GM19240 (cell line): ENCODE data around the gene RANBP1.

Experiments
- DNase-seq: peaks from one replicate; pipeline ENCODE4 v3.0.0; 2011; ENCODE audit warnings: low spot score; ENCODE audit not compliant: insufficient read length

RANBP1 gene

DNA sequence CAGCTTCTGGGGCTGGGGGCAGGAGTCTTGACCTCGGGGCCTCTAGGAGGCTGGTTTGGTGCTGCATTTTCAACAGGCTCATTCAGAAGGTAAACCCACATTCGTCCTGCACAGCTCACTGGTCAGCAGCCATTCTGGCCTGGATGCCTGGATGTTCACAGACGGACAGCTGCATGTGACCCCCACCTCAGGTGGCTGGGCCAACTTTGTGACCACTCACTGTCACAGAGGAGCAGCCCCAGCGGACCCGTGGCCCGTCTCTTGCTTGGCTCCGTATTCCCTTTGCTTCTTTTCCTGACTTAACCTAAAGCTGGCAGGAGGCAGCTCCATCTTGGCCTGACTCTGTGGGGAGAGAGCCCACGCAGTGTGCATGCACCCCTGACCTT lies 27.6 kb upstream of the RANBP1 start:
- no peak for DNase-seq

GRCh38 chr22:20089226-20089976 lies 26.5 kb upstream of the RANBP1 start:
- DNase-seq = no peak

DNA sequence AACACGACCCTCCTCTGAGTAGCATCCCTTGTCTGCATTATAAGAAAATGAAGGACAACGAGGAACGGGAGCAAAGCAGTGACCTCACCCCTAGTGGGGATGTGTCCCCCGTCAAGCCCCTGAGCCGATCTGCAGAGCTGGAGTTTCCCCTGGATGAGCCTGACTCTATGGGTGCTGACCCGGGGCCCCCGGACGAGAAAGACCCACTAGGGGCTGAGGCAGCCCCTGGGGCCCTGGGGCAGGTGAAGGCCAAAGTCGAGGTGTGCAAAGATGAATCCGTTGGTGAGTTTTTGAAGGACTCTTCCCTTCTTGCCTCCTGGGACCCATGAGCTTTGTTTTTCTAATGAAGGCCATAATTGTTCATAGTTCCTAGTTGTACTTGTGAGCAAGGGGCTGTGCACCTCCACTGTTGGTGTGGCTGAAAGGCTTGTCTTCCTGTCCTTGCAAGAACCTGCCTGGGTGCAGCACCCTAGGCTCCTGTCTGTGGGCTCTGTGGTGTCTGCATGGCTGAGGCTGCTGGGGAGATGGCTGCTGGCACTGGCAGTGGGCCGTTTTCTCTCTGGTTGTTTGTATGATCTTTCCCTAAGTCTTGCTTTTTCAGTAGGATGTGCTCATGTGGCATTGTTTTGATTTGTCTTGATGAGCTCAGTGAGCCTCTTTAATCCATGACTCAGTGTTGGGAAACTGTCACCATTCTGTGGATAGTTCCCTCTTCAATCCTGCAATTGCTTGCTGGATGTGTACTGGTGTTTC lies 25.8 kb upstream of the RANBP1 start:
- no peak for DNase-seq

DNA sequence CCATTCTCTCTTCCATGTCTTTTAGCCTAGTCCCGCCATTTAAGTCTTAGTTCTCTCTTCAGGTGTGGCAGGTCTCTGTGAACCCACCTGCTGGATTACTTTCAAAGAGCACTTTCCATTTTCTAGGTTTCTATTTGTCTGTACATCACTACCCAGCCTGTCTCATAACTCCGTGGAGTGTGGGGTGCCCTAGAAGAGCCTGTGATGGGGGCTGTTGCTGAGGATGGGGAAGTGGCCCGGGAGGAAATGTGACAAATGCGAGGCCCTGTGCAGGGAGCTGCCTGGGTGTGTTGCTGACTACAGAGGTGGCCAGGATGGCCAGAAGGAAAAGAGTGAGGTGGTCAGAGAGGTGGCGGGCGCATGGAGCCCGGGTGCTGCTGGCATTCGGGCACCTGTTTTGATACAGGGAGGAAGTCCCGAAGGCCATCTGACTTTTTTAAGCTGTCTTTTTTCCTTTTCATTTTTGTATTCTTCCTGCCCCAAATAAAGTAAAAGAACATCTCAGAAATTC lies 25.1 kb upstream of the RANBP1 start:
- no peak for DNase-seq

DNA sequence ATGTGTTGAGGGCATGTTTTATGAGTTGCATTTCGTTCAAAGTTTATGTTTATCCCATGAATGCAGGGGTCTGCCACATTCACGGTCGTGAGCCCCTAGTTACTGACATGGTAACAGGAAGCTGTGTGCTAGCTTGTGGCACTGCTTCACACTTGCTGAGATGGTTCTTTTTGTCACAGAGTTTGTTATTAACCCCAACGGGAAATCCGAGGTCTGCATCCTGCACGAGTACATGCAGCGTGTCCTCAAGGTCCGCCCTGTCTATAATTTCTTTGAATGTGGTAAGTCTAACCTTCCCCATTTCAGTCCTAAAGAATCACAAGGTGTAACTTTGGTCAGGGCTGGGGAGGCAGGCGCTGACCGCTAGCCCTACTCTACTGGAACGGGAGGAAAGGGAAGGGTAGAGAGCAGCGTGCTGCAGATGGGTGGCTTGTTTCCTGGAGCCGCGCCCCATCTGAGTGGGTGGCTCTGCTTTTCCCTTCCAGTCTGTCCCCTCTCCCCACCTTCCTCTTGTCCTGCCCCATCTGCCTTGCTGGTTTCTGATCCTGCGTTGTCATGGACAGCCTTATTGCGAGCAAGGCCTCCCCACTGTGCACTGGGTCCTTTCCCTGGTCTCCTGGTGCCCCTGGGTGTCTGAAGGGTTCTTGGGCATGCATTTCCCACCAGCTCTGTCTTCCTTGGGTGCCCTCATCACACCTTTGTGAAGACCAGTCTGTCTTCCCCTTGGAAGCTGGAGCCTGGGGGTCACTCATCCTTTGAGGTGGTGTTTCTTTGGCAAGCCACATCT lies 24.0 kb upstream of the RANBP1 start:
- no peak for DNase-seq

DNA sequence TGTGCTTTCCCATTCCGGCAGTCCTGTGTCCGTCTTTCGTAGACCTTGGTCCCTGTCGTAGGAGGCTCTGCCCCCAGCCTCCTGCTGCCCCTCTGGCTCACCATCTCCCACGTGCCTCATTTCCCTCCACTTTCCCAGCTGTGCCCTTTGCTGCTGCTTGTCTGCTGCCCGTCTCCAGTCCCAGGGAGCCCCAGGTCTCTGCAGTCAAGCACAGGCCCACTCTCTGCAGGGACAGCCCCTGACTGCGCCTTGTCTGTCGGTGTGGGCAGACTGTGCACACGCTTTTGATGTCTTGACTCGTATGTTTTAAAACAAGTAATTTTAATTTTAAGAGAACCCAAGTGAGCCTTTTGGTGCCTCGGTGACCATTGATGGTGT lies 23.4 kb upstream of the RANBP1 start:
- no peak for DNase-seq

DNA sequence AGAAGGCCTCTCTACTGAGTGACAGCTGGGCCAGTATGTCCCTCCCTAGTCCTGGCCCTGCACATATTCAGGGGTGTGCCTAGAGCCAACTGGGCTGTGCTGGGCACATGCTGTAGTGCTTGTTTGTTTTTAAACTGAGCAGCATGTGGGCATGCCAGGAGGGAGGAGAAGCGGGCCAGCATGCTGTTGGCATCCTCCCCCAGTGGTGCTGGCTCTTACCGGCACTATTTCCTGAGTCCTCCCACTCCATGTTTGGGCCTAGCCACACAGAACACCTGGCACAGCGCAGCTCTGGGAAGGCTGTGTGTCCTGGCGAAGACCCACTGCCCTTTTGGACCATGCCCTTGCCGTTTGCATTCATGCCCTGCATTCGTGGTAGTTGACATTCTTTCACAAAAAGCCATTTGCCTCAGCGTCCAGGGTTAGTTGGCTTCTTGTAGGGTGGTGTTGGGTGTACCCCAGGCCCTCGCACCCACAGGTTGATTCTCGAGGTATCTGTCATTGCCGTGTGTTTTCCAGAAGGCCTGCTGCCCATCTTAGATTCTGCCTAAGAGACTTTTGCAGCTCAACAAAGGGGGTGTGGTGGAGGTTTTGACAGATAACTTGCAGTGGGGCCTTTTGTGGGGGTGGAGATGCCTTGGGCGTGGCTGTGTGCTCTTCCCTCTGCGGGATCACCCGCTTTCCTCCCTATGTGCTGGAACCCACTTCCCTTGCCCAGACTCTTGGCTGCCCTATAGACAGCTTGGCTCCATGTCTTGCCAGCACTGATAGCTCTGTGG lies 22.3 kb upstream of the RANBP1 start:
- DNase-seq = no peak

- DNase-seq = no peak
These were observed 21.6 kb upstream of the RANBP1 start for GRCh38 chr22:20094197-20094807.

DNA sequence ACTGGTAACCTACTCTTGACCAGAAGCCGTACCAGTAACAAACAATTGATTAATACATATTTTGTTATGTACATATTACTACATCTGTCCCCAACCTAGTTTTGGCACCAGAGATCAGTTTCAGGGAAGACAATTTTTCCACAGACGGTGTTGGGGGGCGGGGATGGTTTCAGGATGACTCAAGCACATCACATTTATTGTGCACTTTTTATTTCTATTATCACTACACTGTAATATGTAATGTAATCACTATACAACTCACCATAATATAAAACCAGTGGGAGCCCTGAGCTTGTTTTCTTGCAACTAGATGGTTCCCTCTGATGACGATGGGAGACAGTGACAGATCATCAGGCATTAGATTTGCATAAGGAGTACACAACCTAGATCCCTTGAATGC lies 20.4 kb upstream of the RANBP1 start:
- DNase-seq = no peak

GRCh38 chr22:20096574-20097420 lies 19.1 kb upstream of the RANBP1 start:
- DNase-seq = no peak

- DNase-seq = no peak
These were observed 16.7 kb upstream of the RANBP1 start for GRCh38 chr22:20099099-20099711.

- no peak for DNase-seq
These were observed 14.3 kb upstream of the RANBP1 start for GRCh38 chr22:20101638-20102037.

GRCh38 chr22:20102203-20102780 lies 13.6 kb upstream of the RANBP1 start:
- no peak for DNase-seq

DNA sequence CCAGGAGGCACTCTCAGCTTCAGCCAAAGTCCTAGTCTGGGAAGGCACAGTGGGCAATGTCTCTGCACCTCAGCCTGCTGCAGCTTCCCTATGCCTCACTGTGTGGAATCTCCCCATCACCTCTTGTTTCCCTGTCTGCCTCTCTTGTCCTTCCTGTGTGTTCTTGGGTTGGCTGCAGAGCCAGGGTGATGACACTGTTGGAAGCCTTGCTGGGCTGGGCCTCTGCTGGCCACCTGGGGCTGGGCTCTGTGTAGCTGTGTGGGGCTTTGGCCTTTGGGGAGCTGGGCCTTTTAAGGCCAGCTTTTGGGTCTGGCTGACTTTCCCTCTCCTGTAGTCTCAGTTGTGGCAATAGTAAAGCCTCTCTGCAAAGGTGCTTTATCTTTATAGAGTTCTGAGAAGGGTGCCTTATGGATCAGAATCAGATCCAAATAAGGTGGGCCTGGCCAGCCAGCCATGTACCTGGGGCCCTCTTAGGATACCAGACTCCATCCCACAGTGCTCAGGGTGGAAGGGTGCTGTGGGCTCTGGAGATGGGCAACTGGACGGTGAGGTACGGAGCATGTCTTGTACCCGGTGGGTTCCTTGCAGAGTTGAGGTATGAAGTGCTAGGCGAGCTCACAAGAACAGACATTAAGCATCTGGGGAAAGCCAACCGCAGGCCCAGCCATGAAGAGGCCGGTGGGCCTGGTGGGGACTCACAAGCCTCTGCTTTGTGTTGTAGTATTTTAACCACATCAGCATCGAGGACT lies 10.3 kb upstream of the RANBP1 start:
- no peak for DNase-seq

DNA sequence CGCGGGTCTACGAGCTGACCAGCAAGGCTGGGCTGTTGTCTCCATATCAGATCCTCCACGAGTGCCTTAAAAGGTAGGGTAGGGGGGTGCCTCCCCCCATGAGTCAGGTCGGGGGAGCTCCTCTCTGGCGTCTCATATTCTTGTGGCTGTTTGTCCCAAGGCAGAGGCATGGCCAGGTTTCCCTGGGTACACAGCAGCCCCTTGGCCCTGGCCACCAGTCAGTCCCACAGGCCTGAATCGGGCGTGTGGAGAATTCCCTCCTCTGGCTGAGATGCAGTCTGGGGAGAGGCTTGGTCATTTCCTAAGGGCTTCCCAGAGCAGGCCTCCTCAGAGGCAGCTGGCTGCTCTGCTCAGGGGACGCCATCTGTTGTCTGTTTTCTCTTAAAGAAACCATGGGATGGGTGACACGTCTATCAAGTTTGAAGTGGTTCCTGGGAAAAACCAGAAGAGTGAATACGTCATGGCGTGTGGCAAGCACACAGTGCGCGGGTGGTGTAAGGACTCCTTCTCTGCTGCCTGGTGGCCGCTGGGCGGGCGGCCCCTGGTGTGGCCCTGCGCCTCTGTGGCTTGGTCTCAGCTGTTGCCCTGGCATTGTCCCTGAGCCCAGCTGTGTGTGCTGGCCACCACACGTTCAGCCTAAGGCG lies 9.6 kb upstream of the RANBP1 start:
- no peak for DNase-seq

DNA sequence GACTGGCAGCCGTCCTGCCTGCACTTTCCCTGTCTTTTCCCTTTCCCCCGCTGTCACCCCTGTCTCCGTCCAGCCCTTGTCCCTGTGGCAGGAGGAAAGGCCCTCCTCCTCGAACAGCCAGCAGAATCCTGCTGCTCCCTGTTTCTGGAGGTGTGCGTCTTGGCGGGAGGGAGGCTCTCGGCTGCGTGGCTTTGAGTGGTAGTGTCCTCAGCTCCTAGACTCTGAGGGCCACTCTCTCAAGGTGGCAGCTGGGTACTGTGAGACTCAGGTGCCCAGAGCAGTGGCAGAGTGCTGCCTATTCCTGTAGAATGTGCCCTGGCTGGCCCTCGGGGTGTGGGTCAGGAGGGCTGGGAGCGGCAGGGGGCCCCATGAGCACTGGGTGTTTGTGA lies 9.1 kb upstream of the RANBP1 start:
- DNase-seq = no peak

DNA sequence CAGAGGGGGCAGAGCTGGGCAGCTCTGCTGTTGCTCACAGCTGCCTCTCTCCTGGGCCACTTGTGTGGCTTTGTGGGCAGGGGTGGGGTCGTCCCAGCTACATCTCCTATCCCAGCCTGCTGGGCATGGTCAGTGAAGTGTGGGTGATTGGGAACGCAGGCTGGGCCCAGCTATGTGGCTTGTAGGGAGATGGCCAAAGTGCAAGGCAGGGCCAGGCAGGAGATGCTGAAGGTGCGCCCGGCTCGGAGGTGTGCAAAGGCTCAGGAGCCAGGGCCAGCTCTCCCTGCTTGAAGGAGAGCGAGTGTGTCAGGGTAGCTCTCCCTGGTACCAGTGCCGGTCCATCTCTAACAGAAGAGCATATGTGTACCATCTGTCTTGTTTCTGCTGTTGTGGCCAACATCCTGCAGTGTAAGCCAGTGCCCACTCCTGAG lies 8.4 kb upstream of the RANBP1 start:
- no peak for DNase-seq
